ENCODE results near the gene NOS1AP. TPM values are rescaled to one million over a fixed set of nuclear protein-coding genes. Genes with fewer than 3 reads are reported as not detected.

The NOS1AP gene
- total RNA-seq, 2 experiments from 2014 or later = not detected

DNA sequence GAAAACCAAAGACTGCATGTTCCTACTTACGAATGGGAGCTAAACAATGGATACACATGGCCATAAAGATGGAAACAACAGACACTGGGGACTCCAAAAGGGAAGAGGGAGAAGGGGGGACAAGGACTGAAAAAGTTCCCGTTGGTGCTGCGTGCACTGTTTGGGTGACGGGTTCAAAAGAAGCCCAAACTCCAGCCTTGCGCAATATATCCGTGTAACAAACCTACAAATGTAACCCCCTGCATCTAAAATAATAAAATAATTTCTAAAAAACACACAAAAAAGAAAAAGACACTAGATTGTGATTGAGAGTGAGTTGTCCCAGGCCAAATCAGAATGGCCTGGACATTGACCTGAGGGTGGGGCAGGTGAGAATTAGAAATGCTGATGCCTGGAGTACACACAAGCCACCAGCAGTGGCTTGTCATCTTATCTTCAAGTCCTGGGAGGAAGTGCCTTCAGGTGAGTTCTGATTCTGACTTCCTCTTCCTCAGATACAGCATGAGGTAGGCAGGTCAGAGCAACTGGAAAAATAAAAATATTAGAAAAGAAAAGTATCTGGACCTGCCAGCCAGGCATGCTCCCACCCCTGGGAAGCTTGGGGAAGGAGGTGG, 252.4 kb downstream of the NOS1AP start:
- Histone ChIP-seq H3K4me2 (ENCODE audit: low read length) (no peak overlapping the region), H3K36me3 (ENCODE audit: insufficient read depth, low read length) (no peaks in the 10 kb centered on the region), H3K27ac (ENCODE audit: low read depth, low read length, poor library complexity, severe bottlenecking) (no peak overlapping the region), H3K4me3 (ENCODE audit: low read depth, low read length, poor library complexity, severe bottlenecking) (no peak overlapping the region), H2AFZ (ENCODE audit: low read length) (no peak overlapping the region), H3K4me1 (ENCODE audit: insufficient read depth, low read length, poor library complexity, severe bottlenecking) (no peaks in the 10 kb centered on the region), H3K79me2 (ENCODE audit: insufficient read depth, low read depth, low read length) (no peaks in the 10 kb centered on the region), H4K20me1 (ENCODE audit: insufficient read depth, low read length) (no peaks in the 10 kb centered on the region), H3K9me3 (ENCODE audit: low read length) (no peaks in the 10 kb centered on the region), H3K9me2 (ENCODE audit: insufficient read depth, low read length) (no peaks in the 10 kb centered on the region)
- ChIA-PET POLR2A (no interaction called here), CTCF (ENCODE audit: unreplicated experiment) (no interaction called here)
- intact Hi-C loops (cut with micrococcal nuclease; ENCODE audit: unreplicated experiment) = no loop called here
- TF ChIP-seq, protein P1, sequence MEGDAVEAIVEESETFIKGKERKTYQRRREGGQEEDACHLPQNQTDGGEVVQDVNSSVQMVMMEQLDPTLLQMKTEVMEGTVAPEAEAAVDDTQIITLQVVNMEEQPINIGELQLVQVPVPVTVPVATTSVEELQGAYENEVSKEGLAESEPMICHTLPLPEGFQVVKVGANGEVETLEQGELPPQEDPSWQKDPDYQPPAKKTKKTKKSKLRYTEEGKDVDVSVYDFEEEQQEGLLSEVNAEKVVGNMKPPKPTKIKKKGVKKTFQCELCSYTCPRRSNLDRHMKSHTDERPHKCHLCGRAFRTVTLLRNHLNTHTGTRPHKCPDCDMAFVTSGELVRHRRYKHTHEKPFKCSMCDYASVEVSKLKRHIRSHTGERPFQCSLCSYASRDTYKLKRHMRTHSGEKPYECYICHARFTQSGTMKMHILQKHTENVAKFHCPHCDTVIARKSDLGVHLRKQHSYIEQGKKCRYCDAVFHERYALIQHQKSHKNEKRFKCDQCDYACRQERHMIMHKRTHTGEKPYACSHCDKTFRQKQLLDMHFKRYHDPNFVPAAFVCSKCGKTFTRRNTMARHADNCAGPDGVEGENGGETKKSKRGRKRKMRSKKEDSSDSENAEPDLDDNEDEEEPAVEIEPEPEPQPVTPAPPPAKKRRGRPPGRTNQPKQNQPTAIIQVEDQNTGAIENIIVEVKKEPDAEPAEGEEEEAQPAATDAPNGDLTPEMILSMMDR (conservative IDR thresholded peaks at IDR 0.05; ENCODE audit: low read length) = no peak
- TF ChIP-seq EZH2phosphoT487 (IDR thresholded peaks at IDR 0.05; ENCODE audit: borderline replicate concordance, low read depth, low read length) = no peak
- DNase-seq (ENCODE audit: low spot score) = no peak
- BruUV-seq (replicated peaks) = no TSS peak

DNA sequence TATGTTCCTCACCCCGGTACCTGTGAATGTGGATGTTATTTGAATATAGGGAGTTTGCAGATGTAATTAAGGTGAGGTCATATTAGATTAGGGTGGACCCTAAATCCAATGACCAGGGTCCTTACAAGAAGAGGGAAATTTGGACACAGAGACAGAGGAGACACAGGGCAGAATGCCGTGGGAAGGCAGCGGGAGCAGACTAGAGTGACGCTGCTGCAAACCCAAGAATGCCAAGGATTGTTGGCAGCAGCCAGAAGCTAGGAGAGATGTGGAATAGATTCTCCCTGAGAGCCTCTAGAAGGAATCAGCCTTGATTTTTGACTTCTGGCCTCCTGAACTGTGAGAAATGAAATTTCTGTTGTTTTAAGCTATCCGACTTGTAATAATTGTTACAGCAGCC, 253.5 kb downstream of the NOS1AP start:
- TF ChIP-seq EZH2phosphoT487 (IDR thresholded peaks at IDR 0.05; ENCODE audit: borderline replicate concordance, low read depth, low read length) = no peak
- TF ChIP-seq, protein P1 (conservative IDR thresholded peaks at IDR 0.05; ENCODE audit: low read length) = no peak
- H3K27ac ChIP-seq (ENCODE audit: low read depth, low read length, poor library complexity, severe bottlenecking) = no peak overlapping the region
- ChIA-PET POLR2A (no interaction called here), CTCF (ENCODE audit: unreplicated experiment) (no interaction called here)
- H3K4me3 ChIP-seq (ENCODE audit: low read depth, low read length, poor library complexity, severe bottlenecking) = no peak overlapping the region
- no peaks in the 10 kb centered on the region for H4K20me1 ChIP-seq (ENCODE audit: insufficient read depth, low read length)
- no peaks in the 10 kb centered on the region for H3K4me1 ChIP-seq (ENCODE audit: insufficient read depth, low read length, poor library complexity, severe bottlenecking)
- intact Hi-C loops (cut with micrococcal nuclease; ENCODE audit: unreplicated experiment) = no loop called here
- no peaks in the 10 kb centered on the region for H3K9me3 ChIP-seq (ENCODE audit: low read length)
- H3K4me2 ChIP-seq (ENCODE audit: low read length) = no peak overlapping the region
- H3K36me3 ChIP-seq (ENCODE audit: insufficient read depth, low read length) = no peaks in the 10 kb centered on the region
- no TSS peak for BruUV-seq (replicated peaks)
- H3K9me2 ChIP-seq (ENCODE audit: insufficient read depth, low read length) = no peaks in the 10 kb centered on the region
- no peak for DNase-seq (ENCODE audit: low spot score)
- H3K79me2 ChIP-seq (ENCODE audit: insufficient read depth, low read depth, low read length) = no peaks in the 10 kb centered on the region
- no peak overlapping the region for H2AFZ ChIP-seq (ENCODE audit: low read length)

DNA sequence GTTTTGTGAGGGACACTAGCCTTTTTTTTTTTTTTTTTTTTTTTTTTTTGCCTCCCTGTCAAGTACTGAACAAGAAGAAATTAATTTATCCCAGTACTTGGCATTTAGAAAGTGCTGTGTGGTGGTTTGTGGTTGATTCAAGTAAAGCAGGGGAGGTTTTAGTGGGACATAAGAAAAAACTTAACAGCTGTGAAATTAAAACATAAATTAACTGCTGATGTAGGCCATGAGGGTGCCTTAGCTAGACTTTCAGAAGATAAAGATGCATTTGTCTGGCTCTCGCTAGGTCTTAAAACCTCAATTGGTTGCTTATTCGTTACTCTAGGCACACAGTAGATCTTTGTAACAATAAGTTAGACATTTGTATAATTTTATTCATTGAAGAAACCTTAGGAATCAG, 254.9 kb downstream of the NOS1AP start:
- H3K9me3 ChIP-seq (ENCODE audit: low read length) = no peaks in the 10 kb centered on the region
- H2AFZ ChIP-seq (ENCODE audit: low read length) = no peak overlapping the region
- no peak for DNase-seq (ENCODE audit: low spot score)
- no peaks in the 10 kb centered on the region for H4K20me1 ChIP-seq (ENCODE audit: insufficient read depth, low read length)
- no peaks in the 10 kb centered on the region for H3K9me2 ChIP-seq (ENCODE audit: insufficient read depth, low read length)
- no peak overlapping the region for H3K4me3 ChIP-seq (ENCODE audit: low read depth, low read length, poor library complexity, severe bottlenecking)
- POLR2A ChIA-PET = interaction anchor here (0.6 kb wide), 2 partner anchors 10 to 20 kb away, joined by 3 read pairs; no protein-coding TSS in a partner anchor
- CTCF ChIA-PET (ENCODE audit: unreplicated experiment) = no interaction called here
- no peaks in the 10 kb centered on the region for H3K36me3 ChIP-seq (ENCODE audit: insufficient read depth, low read length)
- H3K4me1 ChIP-seq (ENCODE audit: insufficient read depth, low read length, poor library complexity, severe bottlenecking) = no peaks in the 10 kb centered on the region
- no peak for TF ChIP-seq EZH2phosphoT487 (IDR thresholded peaks at IDR 0.05; ENCODE audit: borderline replicate concordance, low read depth, low read length)
- TF ChIP-seq, protein P1 (conservative IDR thresholded peaks at IDR 0.05; ENCODE audit: low read length) = no peak
- H3K4me2 ChIP-seq (ENCODE audit: low read length) = no peak overlapping the region
- intact Hi-C loops (cut with micrococcal nuclease; ENCODE audit: unreplicated experiment) = no loop called here
- no peak overlapping the region for H3K27ac ChIP-seq (ENCODE audit: low read depth, low read length, poor library complexity, severe bottlenecking)
- BruUV-seq (replicated peaks) = no TSS peak
- H3K79me2 ChIP-seq (ENCODE audit: insufficient read depth, low read depth, low read length) = no peaks in the 10 kb centered on the region

All from OCI-LY7 (cell line).